HFFc6 (cell line): ENCODE measurements around the gene SOX6. TPM values are rescaled to one million over a fixed set of nuclear protein-coding genes. Genes with fewer than 3 reads are reported as not detected.
A peak's percentile ranks its signal among the peaks of the same experiment; 100 is the strongest.

Experiments
- DNase-seq: peaks from one replicate; pipeline ENCODE4 v3.0.0-alpha.2; 2018
- H3K27ac Mint-ChIP-seq: 2 replicates; pipeline ENCODE4 v1.8.0; 2020; ENCODE audit warnings: mild to moderate bottlenecking, mixed read lengths
- H3K27me3 Mint-ChIP-seq: 2 replicates; pipeline ENCODE4 v1.8.0; 2021; ENCODE audit warnings: mild to moderate bottlenecking, moderate library complexity, mixed read lengths; ENCODE audit not compliant: insufficient read depth
- H3K36me3 Mint-ChIP-seq: 2 replicates; pipeline ENCODE4 v1.8.0; 2021; ENCODE audit warnings: low read depth, mixed read lengths
- H3K4me1 Mint-ChIP-seq: 2 replicates; pipeline ENCODE4 v1.8.0; 2020; ENCODE audit warnings: low read depth, mixed read lengths
- H3K4me3 Mint-ChIP-seq: 2 replicates; pipeline ENCODE4 v1.8.0; 2020; ENCODE audit warnings: mild to moderate bottlenecking, moderate library complexity, mixed read lengths
- H3K9me3 Mint-ChIP-seq: 2 replicates; pipeline ENCODE4 v1.8.0; 2020; ENCODE audit warnings: mild to moderate bottlenecking, mixed read lengths
- CTCF ChIP-seq: fragments of 200-600 bp; sonication (generic); IDR thresholded peaks from 2 replicates; pipeline ENCODE4 v1.5.0; 2021; ENCODE audit warnings: antibody characterized with exemption, mild to moderate bottlenecking
- total RNA-seq, 6 experiments: library from RNA; stranded (reverse); fragmentation: NEBNext Ultra II Directional; extraction: Animal tissue kit (Norgen Biotek cat#: 25700); gene quantifications; 2 replicates in 1 of 6; 3 replicates in 5 of 6; pipeline ENCODE4 v1.2.3, GENCODE V29; 2021

Gene SOX6
- total RNA-seq, 6 experiments from 2014 or later: 0.66 to 6.5 (median 1.4) TPM

- peaks cover 5% of the 10 kb centered on the region for H3K27me3 Mint-ChIP-seq
- no peaks in the 10 kb centered on the region for H3K4me1 Mint-ChIP-seq
- no peak for TF ChIP-seq CTCF
- no peak overlapping the region for H3K4me3 Mint-ChIP-seq
- no peak for DNase-seq
- no peak overlapping the region for H3K27ac Mint-ChIP-seq
- H3K36me3 Mint-ChIP-seq: no peaks in the 10 kb centered on the region
- H3K9me3 Mint-ChIP-seq: peaks cover 11% of the 10 kb centered on the region; the same call in 1 of the 2 replicates
These were observed 410.6 kb downstream of the SOX6 start for GRCh38 chr11:15945726-15946125.

GRCh38 chr11:15944460-15944859 is 411.9 kb downstream of the SOX6 start:
- Mint-ChIP-seq H3K27ac (no peak overlapping the region), H3K4me1 (no peaks in the 10 kb centered on the region), H3K4me3 (no peak overlapping the region), H3K36me3 (no peaks in the 10 kb centered on the region), H3K9me3 (peaks cover 11% of the 10 kb centered on the region; the same call in 1 of the 2 replicates), H3K27me3 (peaks cover 5% of the 10 kb centered on the region)
- peak; percentile 6 for DNase-seq
- no peak for TF ChIP-seq CTCF

- peaks cover 11% of the 10 kb centered on the region; the same call in 1 of the 2 replicates for H3K9me3 Mint-ChIP-seq
- DNase-seq: no peak
- no peaks in the 10 kb centered on the region for H3K4me1 Mint-ChIP-seq
- H3K27ac Mint-ChIP-seq: no peak overlapping the region
- H3K36me3 Mint-ChIP-seq: no peaks in the 10 kb centered on the region
- H3K27me3 Mint-ChIP-seq: peaks cover 5% of the 10 kb centered on the region
- TF ChIP-seq CTCF: no peak
- no peak overlapping the region for H3K4me3 Mint-ChIP-seq
These were observed 412.7 kb downstream of the SOX6 start for GRCh38 chr11:15943418-15944197.

DNA sequence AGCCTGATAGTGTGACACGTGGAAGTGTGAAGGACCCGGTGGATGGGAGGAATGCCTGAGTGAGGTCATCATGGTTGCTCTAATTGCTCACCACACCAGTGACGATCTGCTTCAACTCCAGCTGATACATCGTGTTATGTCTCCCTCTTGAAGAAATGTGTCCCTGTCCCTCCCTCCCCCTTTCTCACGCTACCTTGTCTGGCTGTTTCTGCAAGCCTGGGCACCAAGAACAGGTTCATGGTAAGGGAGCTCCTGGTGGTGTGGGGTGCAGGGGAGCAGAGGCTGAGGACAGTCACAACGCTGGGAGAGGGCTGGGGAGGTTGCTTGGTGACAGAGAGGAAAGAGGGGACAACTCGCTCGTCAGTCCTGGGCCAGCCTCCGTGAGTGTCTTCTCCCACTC is 413.4 kb downstream of the SOX6 start:
- Mint-ChIP-seq H3K27ac (no peak overlapping the region), H3K4me3 (no peak overlapping the region), H3K9me3 (peaks cover 11% of the 10 kb centered on the region; the same call in 1 of the 2 replicates), H3K27me3 (peaks cover 4% of the 10 kb centered on the region), H3K4me1 (no peaks in the 10 kb centered on the region), H3K36me3 (no peaks in the 10 kb centered on the region)
- DNase-seq: no peak
- TF ChIP-seq CTCF: no peak

GRCh38 chr11:15942126-15942525 is 414.2 kb downstream of the SOX6 start:
- Mint-ChIP-seq H3K4me3 (no peak overlapping the region), H3K9me3 (peaks cover 6% of the 10 kb centered on the region; the same call in 1 of the 2 replicates), H3K36me3 (no peaks in the 10 kb centered on the region), H3K27me3 (peaks cover 2% of the 10 kb centered on the region), H3K27ac (no peak overlapping the region), H3K4me1 (no peaks in the 10 kb centered on the region)
- TF ChIP-seq CTCF: no peak
- no peak for DNase-seq
